Measurements from ENCODE around the gene PRSS2. TPM values are rescaled to one million over a fixed set of nuclear protein-coding genes. Genes with fewer than 3 reads are reported as not detected.

Gene PRSS2
- total RNA-seq, 2 donors from 2014 or later: not detected

- Mint-ChIP-seq H3K4me1 (peaks cover 90% of the 10 kb centered on the region), H3K27ac (peak overlapping the region; percentile 100), H3K36me3 (ENCODE audit: low read depth) (peaks cover 20% of the 10 kb centered on the region), H3K4me3 (peak overlapping the region; percentile 82), H3K27me3 (no peaks in the 10 kb centered on the region)
- ATAC-seq (no peak), DNase-seq (no peak)
- H3K9me3 ChIP-seq (ENCODE audit: control insufficient read depth, low read length, poor library complexity, severe bottlenecking): no peaks in the 10 kb centered on the region
Observed at GRCh38 chr7:142805350-142806021, 34.7 kb downstream of the PRSS2 start.

DNA sequence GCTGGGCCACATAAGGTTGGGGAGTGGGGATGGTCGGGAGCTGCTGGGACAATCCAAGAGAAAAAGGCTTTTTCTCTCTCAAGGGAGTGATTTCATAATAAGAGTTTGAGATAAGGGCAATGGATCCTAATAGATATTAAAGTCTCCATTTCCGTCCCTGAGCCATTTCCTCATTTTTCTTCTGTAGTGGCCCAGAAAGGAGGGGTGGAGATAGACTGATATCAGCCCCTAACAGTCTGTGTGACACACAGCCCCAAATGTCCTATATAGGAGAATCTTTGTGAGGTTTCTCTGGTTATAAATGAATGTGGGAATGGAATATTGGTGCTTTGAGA lies 35.2 kb downstream of the PRSS2 start:
- peak overlapping the region; percentile 100 for H3K27ac Mint-ChIP-seq
- H3K4me3 Mint-ChIP-seq: peak overlapping the region; percentile 82
- H3K4me1 Mint-ChIP-seq: peaks cover 89% of the 10 kb centered on the region
- peaks cover 17% of the 10 kb centered on the region for H3K36me3 Mint-ChIP-seq (ENCODE audit: low read depth)
- no peaks in the 10 kb centered on the region for H3K9me3 ChIP-seq (ENCODE audit: control insufficient read depth, low read length, poor library complexity, severe bottlenecking)
- DNase-seq: no peak
- H3K27me3 Mint-ChIP-seq: no peaks in the 10 kb centered on the region
- ATAC-seq: no peak

GRCh38 chr7:142806957-142807356 lies 36.2 kb downstream of the PRSS2 start:
- Mint-ChIP-seq H3K4me3 (peak overlapping the region; percentile 91), H3K27ac (peak overlapping the region; percentile 100), H3K4me1 (peaks cover 90% of the 10 kb centered on the region), H3K36me3 (ENCODE audit: low read depth) (peaks cover 14% of the 10 kb centered on the region), H3K27me3 (no peaks in the 10 kb centered on the region)
- DNase-seq (no peak), ATAC-seq (no peak)
- H3K9me3 ChIP-seq (ENCODE audit: control insufficient read depth, low read length, poor library complexity, severe bottlenecking): no peaks in the 10 kb centered on the region

DNA sequence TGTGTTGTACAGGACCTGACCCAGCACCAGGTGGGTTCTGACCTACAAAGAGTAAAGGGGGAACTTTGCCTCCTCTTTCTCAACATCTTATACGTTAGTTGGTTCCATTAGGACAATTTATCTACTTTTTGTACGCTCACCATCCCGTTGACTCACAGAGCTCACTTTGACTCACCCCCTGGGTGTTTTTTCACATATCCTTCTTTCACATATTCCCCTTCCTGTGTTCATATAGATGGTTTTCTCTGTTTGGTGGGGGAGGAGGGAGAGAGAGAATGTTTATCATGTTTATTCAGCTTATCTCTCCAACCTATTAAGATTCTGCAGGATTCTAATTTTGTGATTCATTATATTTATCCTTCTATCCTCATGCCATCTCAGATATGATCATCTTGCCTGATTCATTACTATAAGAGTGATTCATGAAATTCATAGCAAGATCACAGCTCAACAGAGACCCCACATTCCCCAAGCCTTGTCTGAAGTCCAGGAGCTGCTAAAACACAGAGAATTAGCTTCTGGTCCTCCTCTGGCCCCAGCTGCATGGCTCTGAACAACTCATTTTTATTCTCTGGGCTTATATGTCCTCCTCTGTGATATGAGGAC lies 37.2 kb downstream of the PRSS2 start:
- peak; percentile 4 for ATAC-seq
- H3K27ac Mint-ChIP-seq: peak overlapping the region; percentile 100
- peaks cover 5% of the 10 kb centered on the region for H3K36me3 Mint-ChIP-seq (ENCODE audit: low read depth)
- no peaks in the 10 kb centered on the region for H3K27me3 Mint-ChIP-seq
- H3K9me3 ChIP-seq (ENCODE audit: control insufficient read depth, low read length, poor library complexity, severe bottlenecking): no peaks in the 10 kb centered on the region
- DNase-seq: no peak
- H3K4me1 Mint-ChIP-seq: peaks cover 91% of the 10 kb centered on the region
- peak overlapping the region; percentile 91 for H3K4me3 Mint-ChIP-seq

DNA sequence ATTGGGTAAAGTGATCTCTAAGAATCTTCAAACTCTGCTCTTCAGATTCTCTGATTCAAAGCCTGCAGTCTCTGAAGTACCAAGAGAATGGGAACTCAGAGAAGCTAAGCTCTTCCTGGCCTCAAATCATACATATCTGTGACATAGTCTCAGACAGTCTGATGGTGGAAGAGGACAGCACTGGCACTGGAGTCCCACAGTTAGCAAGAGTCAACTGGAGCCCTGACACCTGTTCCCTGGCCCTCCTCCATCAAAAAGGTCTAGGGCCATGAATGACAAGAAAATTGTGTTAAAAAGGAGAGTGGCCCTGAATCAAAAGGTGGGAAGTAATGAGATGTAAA lies 37.7 kb downstream of the PRSS2 start:
- no peaks in the 10 kb centered on the region for H3K9me3 ChIP-seq (ENCODE audit: control insufficient read depth, low read length, poor library complexity, severe bottlenecking)
- DNase-seq (no peak), ATAC-seq (peak; percentile 49)
- Mint-ChIP-seq H3K36me3 (ENCODE audit: low read depth) (peaks cover 1% of the 10 kb centered on the region), H3K27me3 (no peaks in the 10 kb centered on the region), H3K4me1 (peaks cover 91% of the 10 kb centered on the region), H3K27ac (peak overlapping the region; percentile 100), H3K4me3 (peak overlapping the region; percentile 91)

DNA sequence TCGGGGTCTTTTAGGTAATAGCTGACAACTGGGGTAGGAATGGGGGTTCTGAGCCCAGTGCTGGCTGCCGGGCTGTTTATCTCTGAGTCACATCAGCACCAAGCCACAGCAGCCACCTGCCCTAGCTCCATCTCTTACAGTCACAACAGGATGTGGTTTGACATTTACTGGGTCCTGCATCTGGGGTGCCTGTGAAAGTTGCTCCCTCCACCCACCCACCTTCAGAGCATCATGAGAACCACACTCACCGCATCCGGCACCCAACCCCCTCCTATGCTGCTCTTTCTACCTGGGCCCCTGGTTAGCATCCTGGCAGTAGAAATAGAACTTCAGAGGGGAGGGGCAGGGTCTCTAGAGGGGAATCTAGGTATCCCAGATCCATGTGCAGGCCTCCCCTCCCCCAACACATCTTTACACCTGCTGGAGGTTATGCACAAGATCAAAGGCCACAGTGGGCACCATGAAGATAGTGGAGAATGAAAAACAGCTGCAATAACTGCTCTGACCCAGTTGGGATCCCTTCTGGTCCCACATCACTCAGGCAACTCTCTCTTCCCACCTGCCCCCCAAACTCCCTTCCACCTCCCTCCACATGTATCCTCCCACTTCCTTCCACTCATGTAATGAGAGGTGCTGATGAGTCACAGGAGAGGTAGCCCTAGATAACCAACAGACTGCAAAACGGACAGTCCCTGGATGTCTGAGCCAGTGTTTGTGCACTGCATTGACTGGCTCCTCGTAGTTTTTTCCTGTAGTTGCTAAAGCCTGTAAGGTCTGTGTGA lies 38.2 kb downstream of the PRSS2 start:
- H3K36me3 Mint-ChIP-seq (ENCODE audit: low read depth): no peaks in the 10 kb centered on the region

GRCh38 chr7:142809671-142810070 lies 38.9 kb downstream of the PRSS2 start:
- H3K9me3 ChIP-seq (ENCODE audit: control insufficient read depth, low read length, poor library complexity, severe bottlenecking): no peaks in the 10 kb centered on the region
- H3K36me3 Mint-ChIP-seq (ENCODE audit: low read depth): no peaks in the 10 kb centered on the region
- no peak for DNase-seq
- no peaks in the 10 kb centered on the region for H3K27me3 Mint-ChIP-seq
- peaks cover 91% of the 10 kb centered on the region for H3K4me1 Mint-ChIP-seq
- peak overlapping the region; percentile 100 for H3K27ac Mint-ChIP-seq
- H3K4me3 Mint-ChIP-seq: peak overlapping the region; percentile 91
- no peak for ATAC-seq

More for the DNA sequence above, 38.2 kb downstream of the PRSS2 start:
- Mint-ChIP-seq H3K4me1 (peaks cover 92% of the 10 kb centered on the region), H3K4me3 (peak overlapping the region; percentile 91), H3K27me3 (no peaks in the 10 kb centered on the region), H3K27ac (peak overlapping the region; percentile 100)
- ATAC-seq: peak; percentile 78
- DNase-seq: peak; percentile 80 to 93 (median 84)
- no peaks in the 10 kb centered on the region for H3K9me3 ChIP-seq (ENCODE audit: control insufficient read depth, low read length, poor library complexity, severe bottlenecking)

DNA sequence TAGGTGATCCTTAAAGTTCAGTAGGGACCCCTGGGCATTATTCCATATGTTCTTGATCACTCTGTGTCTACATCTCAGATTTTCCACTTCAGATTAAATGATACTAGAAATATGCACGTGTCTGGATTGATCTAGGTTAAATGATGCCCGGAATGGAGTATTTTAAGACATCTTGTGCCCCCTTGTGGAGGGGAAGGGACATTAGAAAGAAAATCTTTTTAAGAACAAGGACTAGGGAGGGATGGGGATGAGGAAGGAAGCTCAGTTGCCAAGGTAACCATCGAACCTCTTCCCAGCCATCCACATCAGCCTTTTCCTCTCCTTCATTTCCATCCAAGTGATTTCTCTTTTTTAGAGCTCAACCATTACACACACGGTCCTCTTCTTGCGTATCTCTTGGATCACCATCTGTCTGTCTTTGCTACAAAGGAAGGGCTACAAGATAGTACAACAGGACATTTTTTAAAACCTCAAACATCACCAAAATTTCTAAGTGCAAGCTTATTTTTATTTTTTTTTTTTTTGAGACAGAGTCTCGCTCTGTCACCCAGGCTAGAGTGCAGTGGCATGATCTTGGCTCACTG lies 40.5 kb downstream of the PRSS2 start:
- H3K27me3 Mint-ChIP-seq: no peaks in the 10 kb centered on the region
- DNase-seq (no peak), ATAC-seq (peak; percentile 5)
- peak overlapping the region; percentile 100 for H3K27ac Mint-ChIP-seq
- H3K4me1 Mint-ChIP-seq: peaks cover 83% of the 10 kb centered on the region
- no peaks in the 10 kb centered on the region for H3K9me3 ChIP-seq (ENCODE audit: control insufficient read depth, low read length, poor library complexity, severe bottlenecking)
- H3K4me3 Mint-ChIP-seq: peak overlapping the region; percentile 91
- peaks cover 2% of the 10 kb centered on the region for H3K36me3 Mint-ChIP-seq (ENCODE audit: low read depth)

- Mint-ChIP-seq H3K4me1 (peaks cover 73% of the 10 kb centered on the region), H3K27me3 (peaks cover 5% of the 10 kb centered on the region), H3K27ac (peak overlapping the region; percentile 100), H3K36me3 (ENCODE audit: low read depth) (peaks cover 10% of the 10 kb centered on the region), H3K4me3 (peak overlapping the region; percentile 85)
- H3K9me3 ChIP-seq (ENCODE audit: control insufficient read depth, low read length, poor library complexity, severe bottlenecking): no peaks in the 10 kb centered on the region
- DNase-seq (no peak), ATAC-seq (no peak)
Observed at GRCh38 chr7:142812437-142813215, 41.9 kb downstream of the PRSS2 start.

- ATAC-seq: no peak
- Mint-ChIP-seq H3K4me3 (peak overlapping the region; percentile 85), H3K4me1 (peaks cover 68% of the 10 kb centered on the region), H3K27ac (peak overlapping the region; percentile 100), H3K36me3 (ENCODE audit: low read depth) (peaks cover 11% of the 10 kb centered on the region), H3K27me3 (peaks cover 11% of the 10 kb centered on the region)
- no peak for DNase-seq
- H3K9me3 ChIP-seq (ENCODE audit: control insufficient read depth, low read length, poor library complexity, severe bottlenecking): no peaks in the 10 kb centered on the region
Observed at GRCh38 chr7:142813226-142813625, 42.5 kb downstream of the PRSS2 start.

- Mint-ChIP-seq H3K4me3 (peak overlapping the region; percentile 85), H3K27me3 (peaks cover 15% of the 10 kb centered on the region), H3K4me1 (peaks cover 65% of the 10 kb centered on the region), H3K27ac (peak overlapping the region; percentile 100), H3K36me3 (ENCODE audit: low read depth) (peaks cover 11% of the 10 kb centered on the region)
- no peak for DNase-seq
- H3K9me3 ChIP-seq (ENCODE audit: control insufficient read depth, low read length, poor library complexity, severe bottlenecking): no peaks in the 10 kb centered on the region
- ATAC-seq: no peak
Observed at GRCh38 chr7:142813699-142814098, 42.9 kb downstream of the PRSS2 start.

GRCh38 chr7:142814451-142814850 lies 43.7 kb downstream of the PRSS2 start:
- H3K4me3 Mint-ChIP-seq: peak overlapping the region; percentile 45
- ATAC-seq: no peak
- peak overlapping the region; percentile 100 for H3K27ac Mint-ChIP-seq
- no peak for DNase-seq
- H3K36me3 Mint-ChIP-seq (ENCODE audit: low read depth): peaks cover 11% of the 10 kb centered on the region
- peaks cover 23% of the 10 kb centered on the region for H3K27me3 Mint-ChIP-seq
- peaks cover 59% of the 10 kb centered on the region for H3K4me1 Mint-ChIP-seq
- H3K9me3 ChIP-seq (ENCODE audit: control insufficient read depth, low read length, poor library complexity, severe bottlenecking): no peaks in the 10 kb centered on the region

Data from T-helper 17 cell (primary cell).